Right lobe of liver (tissue), 6 donors: ENCODE results near the gene TXNDC2. TPM values are rescaled to one million over a fixed set of nuclear protein-coding genes. Genes with fewer than 3 reads are reported as not detected.
A peak's percentile ranks its signal among the peaks of the same experiment; 100 is the strongest.

Experiments used
- ATAC-seq, 4 donors: fragments of 200-7000 bp; cut with Tn5 transposase; one replicate each; pipeline ENCODE4 v1.9.1; 2020; ENCODE audit warnings: mild to moderate bottlenecking in 4 of 4, moderate library complexity in 4 of 4
- DNase-seq, 3 donors: peaks; one replicate each; pipeline ENCODE4 v3.0.0-alpha.2; 2020
- H3K27ac ChIP-seq, 3 donors: fragments of 200-600 bp; one replicate each; pipeline ENCODE4 v1.8.0; 2022
- H3K27me3 ChIP-seq, 2 donors: fragments of 200-600 bp; one replicate each; pipeline ENCODE4 v1.8.0; 2022
- H3K36me3 ChIP-seq, 4 donors: fragments of 200-600 bp; sonication (generic) in 1 of 4; one replicate each; pipeline versions ENCODE4 v1.5.1 to v1.8.0; 2017 to 2022; ENCODE audit warnings: control low read depth in 1 of 4
- H3K4me1 ChIP-seq, 4 donors: fragments of 200-600 bp; sonication (generic) in 1 of 4; one replicate each; pipeline versions ENCODE4 v1.5.1 to v1.8.0; 2017 to 2022; ENCODE audit warnings: control low read depth in 1 of 4
- H3K4me3 ChIP-seq, 3 donors: fragments of 200-600 bp; one replicate each; pipeline ENCODE4 v1.8.0; 2022
- H3K9me3 ChIP-seq, 4 donors: fragments of 200-600 bp; sonication (generic) in 1 of 4; one replicate each; pipeline versions ENCODE4 v1.5.1 to v1.8.0; 2017 to 2022; ENCODE audit warnings: control low read depth in 1 of 4
- POLR2A ChIP-seq: fragments of 450-650 bp; IDR thresholded peaks from one replicate; pipeline ENCODE4 v1.6.1; 2017; ENCODE audit warnings: antibody characterized with exemption, mild to moderate bottlenecking
- WGBS: methylation state at CpG from one replicate; pipeline ENCODE4 v1.1.6; 2018; ENCODE audit warnings: low coverage, low lambda C conversion rate; ENCODE audit not compliant: insufficient coverage; ENCODE audit errors: missing lambda C conversion rate; 5-methylcytosine and 5-hydroxymethylcytosine counted together
- intact Hi-C, 2 donors: fragments of 100-400 bp; cut with DNase I; formaldehyde crosslinking; loops; one replicate each; pipeline versions ENCODE4 v1.11.2 to v1.14.1; 2022
- total RNA-seq, 6 experiments: library from RNA; depleted of rRNA in 2 of 6; stranded (reverse); fragments of >200 nt in 2 of 6; fragmentation: NEBNext Ultra II Directional in 3 of 6; extraction: Animal tissue kit (Norgen Biotek cat#: 25700) in 3 of 6; gene quantifications; one replicate each; pipeline versions ENCODE4 v1.1.0 to v1.2.4, GENCODE V29; 2016 to 2023
- TF ChIP-seq, protein P1 (sequence below), 4 donors: fragments of 200-600 bp in 3 of 4; fragments of 450-650 bp in 1 of 4; IDR thresholded peaks; one replicate each; pipeline versions ENCODE4 v1.5.1 to v1.8.0; 2016 to 2022; ENCODE audit warnings: antibody characterized with exemption in 4 of 4, mild to moderate bottlenecking in 2 of 4
- donor health status: DM: no; HTN: yes; CAD: no.
- donor health status: DM: no; HTN: no; CAD: no.
- donor health status: DM: no; HTN: no; CAD: no.
- donor health status: DM: no; HTN: yes; CAD: no.
- donor health status: DM: no; HTN: yes; CAD: no.

TXNDC2 gene
- total RNA-seq, 6 experiments from 2014 or later, result not detected

DNA sequence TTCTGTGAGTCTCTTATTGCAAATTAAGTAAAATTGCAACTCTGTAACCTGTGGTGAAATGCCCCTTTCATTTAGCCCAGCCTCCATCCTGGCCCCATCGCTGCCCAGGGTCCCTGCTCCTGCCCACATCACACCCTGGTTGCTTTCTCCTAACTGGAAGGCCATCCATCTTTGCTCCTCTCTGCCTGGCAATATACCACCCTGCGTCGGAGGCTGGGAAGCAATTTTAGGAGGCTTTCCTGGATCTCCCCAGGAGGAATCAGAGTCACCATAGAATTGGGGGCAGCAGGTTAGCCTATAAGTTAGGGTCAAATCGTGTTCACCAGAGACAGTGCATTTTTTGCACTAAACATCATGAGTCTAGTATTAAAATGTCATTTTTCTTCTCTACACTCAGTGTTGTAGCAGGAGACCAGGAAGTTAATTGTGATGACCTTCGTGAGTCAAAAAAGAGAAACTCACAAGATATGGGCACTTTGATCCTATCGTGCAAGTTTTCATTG is 14.5 kb upstream of the TXNDC2 start:
- Histone ChIP-seq H3K9me3 (no peaks in the 10 kb centered on the region), H3K4me1 (peaks cover 0 to 10% (median 0%) of the 10 kb centered on the region in 4 donors), H3K27me3 (no peaks in the 10 kb centered on the region), H3K36me3 (no peaks in the 10 kb centered on the region), H3K4me3 (no peak overlapping the region), H3K27ac (no peak overlapping the region)
- intact Hi-C loops, result no loop called here
- WGBS, result 83% methylated on average over 6 of the region's 6 CpGs
- ATAC-seq (no peak), DNase-seq (peak in 1 of 3 donors; percentile 13)
- TF ChIP-seq, protein P1, sequence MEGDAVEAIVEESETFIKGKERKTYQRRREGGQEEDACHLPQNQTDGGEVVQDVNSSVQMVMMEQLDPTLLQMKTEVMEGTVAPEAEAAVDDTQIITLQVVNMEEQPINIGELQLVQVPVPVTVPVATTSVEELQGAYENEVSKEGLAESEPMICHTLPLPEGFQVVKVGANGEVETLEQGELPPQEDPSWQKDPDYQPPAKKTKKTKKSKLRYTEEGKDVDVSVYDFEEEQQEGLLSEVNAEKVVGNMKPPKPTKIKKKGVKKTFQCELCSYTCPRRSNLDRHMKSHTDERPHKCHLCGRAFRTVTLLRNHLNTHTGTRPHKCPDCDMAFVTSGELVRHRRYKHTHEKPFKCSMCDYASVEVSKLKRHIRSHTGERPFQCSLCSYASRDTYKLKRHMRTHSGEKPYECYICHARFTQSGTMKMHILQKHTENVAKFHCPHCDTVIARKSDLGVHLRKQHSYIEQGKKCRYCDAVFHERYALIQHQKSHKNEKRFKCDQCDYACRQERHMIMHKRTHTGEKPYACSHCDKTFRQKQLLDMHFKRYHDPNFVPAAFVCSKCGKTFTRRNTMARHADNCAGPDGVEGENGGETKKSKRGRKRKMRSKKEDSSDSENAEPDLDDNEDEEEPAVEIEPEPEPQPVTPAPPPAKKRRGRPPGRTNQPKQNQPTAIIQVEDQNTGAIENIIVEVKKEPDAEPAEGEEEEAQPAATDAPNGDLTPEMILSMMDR (IDR thresholded peaks at IDR 0.05), result no peak
- TF ChIP-seq POLR2A, result no peak

DNA sequence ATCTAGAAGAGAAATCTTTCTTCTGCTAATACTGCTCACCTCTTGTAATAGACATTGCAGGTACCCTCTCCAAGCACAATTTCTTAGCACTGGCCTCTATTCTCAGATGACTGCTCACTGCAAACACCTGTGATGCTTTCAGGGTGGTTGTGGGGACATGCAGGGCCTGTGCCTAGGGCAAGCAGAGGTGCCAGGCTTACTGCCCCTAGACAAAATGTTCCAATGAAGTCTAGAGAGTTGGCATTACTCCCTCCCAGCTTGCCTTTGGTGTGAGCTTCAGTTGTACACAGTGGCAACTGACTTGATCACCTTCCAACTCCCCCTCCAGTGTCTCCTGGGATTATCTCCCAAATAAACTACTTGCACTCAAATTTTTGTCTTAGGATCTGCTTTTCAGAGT is 12.9 kb upstream of the TXNDC2 start:
- intact Hi-C loops, result no loop called here
- Histone ChIP-seq H3K4me1 (peaks cover 0 to 10% (median 0%) of the 10 kb centered on the region in 4 donors), H3K27me3 (no peaks in the 10 kb centered on the region), H3K27ac (no peak overlapping the region), H3K4me3 (no peak overlapping the region), H3K36me3 (no peaks in the 10 kb centered on the region), H3K9me3 (no peaks in the 10 kb centered on the region)
- ATAC-seq, result no peak
- DNase-seq, result peak in 1 of 3 donors; percentile 18
- no peak for TF ChIP-seq POLR2A
- TF ChIP-seq, protein P1 (IDR thresholded peaks at IDR 0.05), result no peak

DNA sequence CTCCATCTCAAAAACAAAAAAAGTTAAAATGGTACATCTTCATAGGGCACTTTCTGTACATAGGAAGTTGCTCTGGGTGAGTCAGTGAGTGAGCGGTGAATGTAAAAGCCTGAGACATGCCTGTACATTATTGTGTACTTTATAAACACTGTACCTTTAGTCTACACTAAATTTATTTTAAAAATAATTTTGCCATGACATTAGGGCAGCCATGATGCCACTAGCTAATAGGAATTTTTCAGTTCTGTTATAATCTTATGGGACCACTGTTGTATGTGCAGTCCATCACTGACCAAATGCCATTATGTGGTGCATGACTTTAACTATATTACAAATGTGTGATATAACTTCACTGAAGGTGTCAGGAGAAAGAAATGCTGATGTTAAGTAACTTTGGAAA is 11.0 kb upstream of the TXNDC2 start:
- DNase-seq (no peak), ATAC-seq (no peak)
- intact Hi-C loops, result no loop called here
- 100% methylated on average over 1 of the region's 1 CpG for WGBS
- Histone ChIP-seq H3K36me3 (no peaks in the 10 kb centered on the region), H3K4me3 (no peak overlapping the region), H3K9me3 (no peaks in the 10 kb centered on the region), H3K4me1 (peaks cover 0 to 5% (median 0%) of the 10 kb centered on the region in 4 donors), H3K27ac (no peak overlapping the region), H3K27me3 (no peaks in the 10 kb centered on the region)
- TF ChIP-seq POLR2A, result no peak
- TF ChIP-seq, protein P1 (IDR thresholded peaks at IDR 0.05), result no peak

DNA sequence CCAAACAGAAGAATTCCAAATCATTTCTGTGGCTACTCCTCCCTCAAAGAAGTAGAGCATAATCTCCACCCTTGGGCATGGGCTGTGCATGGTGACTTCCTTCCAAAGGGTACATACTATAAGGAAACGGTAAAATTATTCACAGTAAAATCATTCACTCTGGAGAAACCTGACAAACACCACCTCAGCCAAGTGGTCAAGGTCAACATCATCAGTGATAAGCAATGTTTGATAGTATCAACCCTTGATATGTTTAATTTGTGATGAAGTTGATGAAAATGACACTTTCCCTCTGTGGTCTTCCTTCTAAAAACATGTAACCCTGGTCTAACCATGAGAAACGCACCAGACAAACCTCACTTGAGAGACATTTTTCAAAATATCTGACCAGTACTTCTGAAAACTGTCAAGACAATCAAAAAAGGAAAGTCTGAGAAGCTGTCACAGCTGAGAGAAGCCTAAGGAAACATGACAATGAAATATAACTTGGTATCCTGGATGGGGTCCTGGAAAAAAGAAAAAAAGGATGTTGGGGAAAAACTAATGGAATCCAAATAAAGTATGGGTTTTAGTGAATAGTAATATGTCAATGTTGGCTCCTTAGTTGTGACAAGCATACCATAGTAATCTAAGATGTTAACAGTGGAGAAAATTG is 9.4 kb upstream of the TXNDC2 start:
- peak overlapping the region in 2 of 3 donors; percentile 39 to 40 for H3K27ac ChIP-seq

More for the DNA sequence above, 9.4 kb upstream of the TXNDC2 start:
- WGBS, result 67% methylated on average over 2 of the region's 2 CpGs
- H3K36me3 ChIP-seq, result no peaks in the 10 kb centered on the region
- no peak overlapping the region for H3K4me3 ChIP-seq
- no peak for TF ChIP-seq POLR2A
- TF ChIP-seq, protein P1 (IDR thresholded peaks at IDR 0.05), result no peak
- H3K27me3 ChIP-seq, result no peaks in the 10 kb centered on the region
- H3K4me1 ChIP-seq, result no peaks in the 10 kb centered on the region
- no peak for DNase-seq
- H3K9me3 ChIP-seq, result no peaks in the 10 kb centered on the region
- ATAC-seq, result no peak
- intact Hi-C loops, result no loop called here
